Measurements from ENCODE around the gene IL17RD.
A peak's percentile ranks its signal among the peaks of the same experiment; 100 is the strongest.

IL17RD gene

GRCh38 chr3:57079474-57079831, 85.7 kb downstream of the IL17RD start:
- DNase-seq (ENCODE audit: low read depth): no peak
- TF ChIP-seq, protein P1, sequence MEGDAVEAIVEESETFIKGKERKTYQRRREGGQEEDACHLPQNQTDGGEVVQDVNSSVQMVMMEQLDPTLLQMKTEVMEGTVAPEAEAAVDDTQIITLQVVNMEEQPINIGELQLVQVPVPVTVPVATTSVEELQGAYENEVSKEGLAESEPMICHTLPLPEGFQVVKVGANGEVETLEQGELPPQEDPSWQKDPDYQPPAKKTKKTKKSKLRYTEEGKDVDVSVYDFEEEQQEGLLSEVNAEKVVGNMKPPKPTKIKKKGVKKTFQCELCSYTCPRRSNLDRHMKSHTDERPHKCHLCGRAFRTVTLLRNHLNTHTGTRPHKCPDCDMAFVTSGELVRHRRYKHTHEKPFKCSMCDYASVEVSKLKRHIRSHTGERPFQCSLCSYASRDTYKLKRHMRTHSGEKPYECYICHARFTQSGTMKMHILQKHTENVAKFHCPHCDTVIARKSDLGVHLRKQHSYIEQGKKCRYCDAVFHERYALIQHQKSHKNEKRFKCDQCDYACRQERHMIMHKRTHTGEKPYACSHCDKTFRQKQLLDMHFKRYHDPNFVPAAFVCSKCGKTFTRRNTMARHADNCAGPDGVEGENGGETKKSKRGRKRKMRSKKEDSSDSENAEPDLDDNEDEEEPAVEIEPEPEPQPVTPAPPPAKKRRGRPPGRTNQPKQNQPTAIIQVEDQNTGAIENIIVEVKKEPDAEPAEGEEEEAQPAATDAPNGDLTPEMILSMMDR (conservative IDR thresholded peaks at IDR 0.05; ENCODE audit: low read length): no peak
- H3K4me3 ChIP-seq (ENCODE audit: low read length): peak overlapping the region; percentile 63

- peak overlapping the region; percentile 84 for H3K4me3 ChIP-seq (ENCODE audit: low read length)
- peak; percentile 18 for DNase-seq (ENCODE audit: low read depth)
- TF ChIP-seq, protein P1 (conservative IDR thresholded peaks at IDR 0.05; ENCODE audit: low read length): no peak
Observed at GRCh38 chr3:57078635-57079473, 86.3 kb downstream of the IL17RD start.

GRCh38 chr3:57078344-57078634, 86.9 kb downstream of the IL17RD start:
- DNase-seq (ENCODE audit: low read depth): peak; percentile 76
- peak overlapping the region; percentile 84 for H3K4me3 ChIP-seq (ENCODE audit: low read length)
- TF ChIP-seq, protein P1 (conservative IDR thresholded peaks at IDR 0.05; ENCODE audit: low read length): peak; percentile 12

DNA sequence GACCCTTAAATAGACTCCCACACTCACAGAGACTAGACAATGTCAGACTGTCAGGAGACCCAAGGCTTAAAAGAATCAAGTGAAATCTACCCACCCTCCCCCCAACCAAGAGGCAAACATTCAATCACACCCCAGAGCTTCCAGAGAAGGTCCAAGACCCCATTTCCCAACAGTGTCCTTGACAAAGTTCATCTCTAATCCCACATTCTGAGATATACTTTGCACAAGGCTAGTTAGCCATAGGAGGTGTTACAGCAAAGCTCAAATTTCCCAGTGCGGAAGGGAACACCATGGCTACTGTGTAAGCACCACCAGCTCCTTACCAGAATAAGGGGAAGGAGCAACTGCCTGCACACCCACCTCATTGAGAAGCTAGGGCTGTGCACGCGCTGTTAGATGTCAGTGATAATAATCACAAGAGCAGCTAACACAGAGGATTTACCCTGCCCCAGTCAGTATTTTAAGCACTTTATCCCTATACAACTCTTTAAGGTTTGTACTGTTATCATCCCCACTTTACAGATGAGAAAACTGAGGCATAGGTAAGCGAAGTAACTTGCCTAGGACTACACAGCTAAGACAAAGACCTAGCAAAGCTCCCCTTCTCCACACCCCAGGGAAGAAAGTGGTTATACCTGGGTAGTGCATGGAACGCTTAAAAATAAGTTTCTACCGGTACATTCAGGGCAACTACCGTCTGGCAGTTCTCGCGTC, 87.4 kb downstream of the IL17RD start:
- no peak for DNase-seq (ENCODE audit: low read depth)
- peak overlapping the region; percentile 84 for H3K4me3 ChIP-seq (ENCODE audit: low read length)
- TF ChIP-seq, protein P1 (conservative IDR thresholded peaks at IDR 0.05; ENCODE audit: low read length): no peak

- H3K4me3 ChIP-seq (ENCODE audit: low read length): no peak overlapping the region
- TF ChIP-seq, protein P1 (conservative IDR thresholded peaks at IDR 0.05; ENCODE audit: low read length): no peak
- no peak for DNase-seq (ENCODE audit: low read depth)
Observed at GRCh38 chr3:57076422-57076951, 88.7 kb downstream of the IL17RD start.

DNA sequence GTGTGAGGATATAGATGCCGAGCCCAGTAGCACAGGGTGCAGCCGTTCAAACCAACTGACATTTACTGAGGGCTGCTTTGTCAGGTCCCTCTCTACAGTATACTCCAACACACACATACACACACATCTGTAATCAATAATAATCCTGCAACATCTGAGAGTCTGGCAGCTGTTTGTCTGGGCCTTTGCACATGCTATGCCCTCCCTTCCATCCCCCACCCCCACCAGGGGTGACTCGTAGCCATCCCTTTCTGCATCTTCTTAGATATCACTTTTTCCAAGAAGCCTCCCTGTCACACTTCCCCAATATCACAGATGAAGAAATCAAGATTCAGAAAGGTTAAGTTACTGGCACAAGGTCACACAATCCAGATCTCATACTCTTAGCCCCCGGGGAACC, 91.0 kb downstream of the IL17RD start:
- TF ChIP-seq, protein P1 (conservative IDR thresholded peaks at IDR 0.05; ENCODE audit: low read length): no peak
- no peak for DNase-seq (ENCODE audit: low read depth)
- no peak overlapping the region for H3K4me3 ChIP-seq (ENCODE audit: low read length)
